Measurements from ENCODE around the gene SCGB1D2.
"Not testable (repeated sequence)": the region's sequence is repeated elsewhere in the genome, so short reads cannot be mapped to it uniquely, and the experiment has no call there.

SCGB1D2 gene, protein sequence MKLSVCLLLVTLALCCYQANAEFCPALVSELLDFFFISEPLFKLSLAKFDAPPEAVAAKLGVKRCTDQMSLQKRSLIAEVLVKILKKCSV

DNA sequence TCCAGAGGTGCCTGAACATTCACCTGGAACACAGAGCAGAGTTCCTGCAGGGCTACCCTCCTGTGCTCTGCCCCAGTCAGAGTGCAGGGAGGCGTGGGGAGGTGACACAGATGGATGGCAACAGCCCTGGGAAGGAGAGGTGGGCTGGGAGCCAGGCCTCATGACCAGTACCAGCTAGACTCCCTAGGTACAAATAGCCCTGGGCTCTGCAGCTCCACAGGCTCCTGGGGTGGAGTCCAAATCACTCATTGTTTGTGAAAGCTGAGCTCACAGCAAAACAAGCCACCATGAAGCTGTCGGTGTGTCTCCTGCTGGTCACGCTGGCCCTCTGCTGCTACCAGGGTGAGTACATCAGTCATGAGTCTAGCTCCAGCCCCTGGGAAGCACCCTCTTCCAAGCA, at the start of gene SCGB1D2:
TSS of gene SCGB1D2 (plus strand) at position 219 of the 400 bp plus-strand sequence. CDS start at position 288, 69 bp downstream.
- DNase-seq: no peak

DNA sequence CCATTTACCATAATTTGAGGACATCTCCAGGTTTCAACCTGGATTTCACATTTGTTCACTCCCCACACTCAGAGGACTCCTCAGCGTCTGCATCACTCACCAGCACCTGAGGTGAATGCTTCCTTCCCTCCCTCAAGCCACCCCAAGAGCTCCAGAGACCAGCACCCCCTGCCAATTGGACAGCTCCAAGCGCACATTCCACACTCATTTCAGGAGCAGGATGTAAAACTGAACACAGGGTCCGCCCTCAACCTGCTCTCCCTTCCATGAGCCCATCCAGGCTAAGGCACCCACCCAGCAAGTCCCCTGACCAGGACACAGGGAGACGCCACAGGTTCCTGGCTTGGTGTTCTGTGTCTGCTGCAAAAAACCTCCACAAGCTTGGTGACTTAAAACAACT, 48.1 kb upstream of the SCGB1D2 start:
- no peak for DNase-seq

DNA sequence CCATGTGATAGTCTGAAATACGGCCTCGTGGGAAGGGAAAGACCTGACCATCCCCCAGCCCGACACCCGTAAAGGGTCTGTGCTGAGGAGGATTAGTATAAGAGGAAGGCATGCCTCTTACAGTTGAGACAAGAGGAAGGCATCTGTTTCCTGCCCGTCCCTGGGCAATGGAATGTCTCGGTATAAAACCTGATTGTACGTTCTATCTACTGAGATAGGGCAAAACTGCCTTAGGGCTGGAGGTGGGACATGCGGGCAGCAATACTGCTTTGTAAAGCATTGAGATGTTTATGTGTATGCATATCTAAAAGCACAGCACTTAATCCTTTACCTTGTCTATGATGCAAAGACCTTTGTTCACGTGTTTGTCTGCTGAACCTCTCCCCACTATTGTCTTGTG, 47.0 kb upstream of the SCGB1D2 start:
- not testable (repeated sequence) for DNase-seq

DNA sequence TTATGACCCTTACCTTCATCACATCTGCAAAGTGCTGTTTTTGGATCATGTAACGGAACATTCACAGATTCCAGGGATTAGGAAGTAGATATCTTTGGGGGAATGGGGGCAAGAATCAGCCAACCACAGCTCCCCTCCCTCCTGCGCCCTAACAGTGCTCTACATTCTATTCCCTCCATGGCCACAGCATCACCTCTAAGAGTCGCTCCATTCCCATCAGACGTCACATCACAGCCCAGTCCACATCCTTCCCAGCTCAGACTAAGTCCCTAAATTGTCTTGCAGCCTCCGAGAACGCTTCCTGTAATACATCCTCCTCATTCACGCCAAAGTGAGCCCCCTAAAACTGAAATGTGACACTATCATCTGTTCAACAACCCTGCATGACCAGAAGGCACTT, 46.1 kb upstream of the SCGB1D2 start:
- DNase-seq: no peak

DNA sequence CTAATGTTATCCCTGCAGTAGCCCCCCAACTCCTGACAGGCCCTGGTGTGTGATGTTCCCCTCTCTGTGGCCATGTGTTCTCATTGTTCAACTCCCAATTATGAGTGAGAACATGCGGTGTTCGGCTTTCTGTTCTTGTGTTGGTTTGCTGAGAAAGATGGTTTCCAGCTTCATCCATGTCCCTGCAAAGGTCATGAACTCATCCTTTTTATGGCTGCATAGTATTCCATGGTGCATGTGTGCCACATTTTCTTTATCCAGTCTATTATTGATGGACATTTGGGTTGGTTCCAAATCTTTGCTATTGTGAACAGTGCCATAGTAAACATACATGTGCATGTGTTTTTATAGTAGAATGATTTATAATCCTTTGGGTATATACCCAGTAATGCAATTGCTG, 44.6 kb upstream of the SCGB1D2 start:
- DNase-seq: not testable (repeated sequence)

DNA sequence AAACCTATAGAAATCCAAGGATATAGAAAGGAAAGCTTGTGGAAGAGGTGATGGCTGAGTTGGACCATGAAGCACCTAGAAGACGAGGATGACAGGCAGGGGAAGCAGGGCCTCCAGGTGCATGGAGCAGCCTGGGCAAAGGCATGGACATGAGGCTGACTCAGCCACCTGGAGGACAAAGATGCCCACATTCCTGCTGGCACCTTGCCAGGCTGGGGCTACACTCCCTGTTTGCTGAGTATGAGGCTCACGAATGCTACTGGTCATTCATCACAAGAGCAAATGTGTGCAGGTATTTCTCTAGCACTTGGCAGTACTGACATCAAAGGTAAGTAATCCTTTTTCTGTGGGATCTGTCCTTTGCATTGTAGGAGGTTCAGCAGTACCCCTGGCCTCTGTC, 40.7 kb upstream of the SCGB1D2 start:
- DNase-seq: no peak

DNA sequence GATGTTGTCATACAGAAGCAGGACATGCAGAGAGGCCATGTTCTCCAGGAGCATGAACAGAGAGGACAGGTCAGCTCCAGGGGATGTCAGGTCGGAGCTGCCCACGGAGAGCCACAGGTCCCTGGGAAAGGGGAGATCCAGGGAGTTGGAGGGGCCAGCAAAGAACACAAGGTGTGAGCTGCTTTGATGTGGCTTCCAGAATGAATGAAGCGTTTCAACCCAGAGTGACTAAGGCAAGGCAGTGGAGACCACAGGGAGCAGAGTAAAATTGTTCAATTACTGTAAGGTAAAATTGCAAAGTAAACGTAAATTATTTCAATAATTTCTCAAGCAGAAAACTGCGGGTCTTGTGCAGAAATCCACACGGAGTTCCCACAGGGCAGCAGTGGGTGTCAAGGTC, 39.1 kb upstream of the SCGB1D2 start:
- no peak for DNase-seq

DNA sequence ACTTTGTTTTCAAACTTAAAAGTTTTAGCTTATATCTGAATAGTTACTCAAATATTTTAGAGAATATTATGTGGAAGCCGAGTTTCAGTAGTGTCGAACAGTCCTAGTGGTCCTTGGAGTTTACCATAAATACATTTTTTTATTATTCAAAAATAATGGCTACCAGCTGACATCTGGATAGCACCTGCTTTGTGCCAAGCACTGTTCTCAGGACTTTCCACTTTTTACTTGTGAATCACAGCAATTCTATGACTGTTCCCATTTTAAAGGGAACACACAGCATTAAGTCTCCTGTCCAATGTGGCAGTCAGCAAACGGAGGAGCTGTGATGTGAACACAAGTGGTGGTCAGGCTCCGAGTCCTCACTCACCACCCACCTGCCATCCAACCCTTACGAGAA, 37.6 kb upstream of the SCGB1D2 start:
- DNase-seq: no peak

DNA sequence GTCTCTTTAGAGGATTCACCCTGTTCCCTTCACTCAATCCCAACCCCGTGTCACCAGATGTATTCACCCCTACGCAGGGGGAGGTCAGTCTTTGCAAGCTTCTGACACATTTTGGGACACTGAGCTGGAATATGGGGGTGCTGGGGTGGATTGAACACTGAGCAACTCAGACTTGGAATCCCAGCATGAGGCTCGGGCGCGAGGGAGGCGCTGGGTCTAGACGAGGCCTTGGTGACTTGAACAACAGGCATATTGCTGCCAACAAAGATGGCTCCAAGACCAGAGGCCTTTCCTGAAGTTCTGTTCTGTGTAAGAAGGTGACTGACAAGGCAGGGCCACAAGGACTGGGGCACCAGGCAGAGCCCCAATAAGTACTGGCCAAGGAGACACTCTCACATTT, 36.6 kb upstream of the SCGB1D2 start:
- no peak for DNase-seq

DNA sequence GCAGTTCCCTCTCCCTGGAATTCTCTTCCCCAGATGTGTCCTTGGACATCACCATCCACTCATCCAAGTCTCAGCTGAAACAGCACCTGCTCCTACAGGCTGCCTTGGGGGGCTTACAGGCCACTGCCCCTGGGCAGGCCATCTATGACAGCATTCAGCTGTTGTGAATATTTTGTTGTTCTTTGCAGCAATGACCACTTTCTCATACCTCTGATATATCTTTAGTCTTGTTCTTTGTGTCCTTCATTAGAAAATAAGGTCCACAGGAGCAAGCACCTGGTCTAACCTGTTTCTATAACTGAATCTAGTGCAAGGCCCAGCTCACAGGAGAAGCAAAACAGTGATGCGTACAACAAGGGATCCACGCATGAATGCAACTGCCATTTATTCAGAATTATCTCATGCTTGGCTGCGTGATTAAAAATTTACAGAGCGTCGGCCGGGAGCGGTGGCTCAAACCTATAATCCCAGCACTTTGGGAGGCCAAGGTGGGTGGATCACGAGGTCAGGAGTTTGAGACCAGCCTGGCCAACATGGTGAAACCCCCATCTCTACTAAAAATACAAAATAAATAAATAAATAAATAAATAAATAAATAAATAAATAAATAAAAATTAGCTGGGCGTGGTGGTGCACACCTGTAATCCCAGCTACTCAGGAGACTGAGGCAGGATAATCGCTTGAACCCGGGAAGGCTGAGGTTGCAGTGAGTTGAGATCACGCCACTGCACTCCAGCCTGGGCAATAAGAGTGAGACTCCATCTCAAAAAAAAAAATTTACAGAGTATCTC, 35.6 kb upstream of the SCGB1D2 start:
- not testable (repeated sequence) for DNase-seq

DNA sequence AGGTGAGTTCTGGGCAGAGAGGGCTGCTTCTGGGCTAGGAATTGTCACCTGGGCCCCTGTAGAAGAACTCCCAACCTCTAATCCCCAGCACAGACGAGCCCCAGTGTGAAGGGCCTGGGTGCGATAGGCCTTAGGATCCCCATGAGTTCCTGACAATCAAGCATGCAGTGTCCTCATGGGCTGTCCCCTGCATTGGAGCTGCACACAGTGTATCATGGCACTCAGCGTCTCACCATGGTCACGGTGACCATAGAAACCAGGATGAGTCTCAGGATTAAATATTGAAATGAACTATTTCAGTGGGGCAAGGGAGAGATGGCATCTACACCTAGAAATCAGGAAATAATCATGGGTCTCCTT, 33.3 kb upstream of the SCGB1D2 start:
- DNase-seq: no peak

DNA sequence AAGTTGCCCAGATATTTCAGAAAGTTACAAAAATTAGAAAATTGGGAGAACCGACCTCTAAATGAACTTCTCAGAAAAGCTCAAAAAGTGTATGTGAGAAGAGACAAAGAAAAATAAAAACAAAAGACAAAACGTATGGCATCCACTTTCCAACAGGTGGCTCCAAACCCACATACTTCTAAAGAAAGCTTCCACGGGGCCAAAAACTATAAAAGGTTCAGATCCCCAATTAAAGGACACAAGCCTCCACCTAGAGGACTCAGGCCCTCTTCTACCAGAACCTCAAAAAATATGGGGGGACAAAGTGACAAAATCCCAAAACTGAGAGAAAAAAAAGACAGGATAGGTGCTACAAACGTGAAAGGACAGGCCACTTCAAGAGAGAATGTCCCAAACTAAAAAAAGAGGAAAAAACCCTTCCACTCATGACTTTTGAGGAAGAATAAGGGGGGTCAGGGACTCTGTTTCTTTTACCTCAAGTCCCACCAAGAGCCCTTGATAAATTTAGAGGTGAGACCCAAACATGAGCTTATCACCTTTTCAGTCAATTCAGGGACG, 24.8 kb upstream of the SCGB1D2 start:
- peak; percentile 2 for DNase-seq

DNA sequence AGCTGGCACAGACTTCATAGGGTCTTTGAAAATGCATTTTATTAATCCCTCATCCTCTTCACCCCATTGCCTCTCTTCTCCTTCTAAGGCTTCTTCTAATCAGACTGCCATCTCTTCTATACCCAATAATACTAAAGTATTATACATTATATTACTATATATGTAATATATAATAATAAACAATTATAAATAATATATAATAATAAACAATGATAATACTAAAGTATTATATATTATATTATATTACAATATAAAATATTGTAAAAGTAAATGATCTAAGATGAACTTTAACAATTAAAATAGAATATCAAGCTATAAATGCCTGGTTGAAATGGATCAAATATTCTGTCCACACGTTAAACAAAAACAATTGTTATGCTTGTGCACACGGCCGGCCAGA, 20.5 kb upstream of the SCGB1D2 start:
- no peak for DNase-seq

DNA sequence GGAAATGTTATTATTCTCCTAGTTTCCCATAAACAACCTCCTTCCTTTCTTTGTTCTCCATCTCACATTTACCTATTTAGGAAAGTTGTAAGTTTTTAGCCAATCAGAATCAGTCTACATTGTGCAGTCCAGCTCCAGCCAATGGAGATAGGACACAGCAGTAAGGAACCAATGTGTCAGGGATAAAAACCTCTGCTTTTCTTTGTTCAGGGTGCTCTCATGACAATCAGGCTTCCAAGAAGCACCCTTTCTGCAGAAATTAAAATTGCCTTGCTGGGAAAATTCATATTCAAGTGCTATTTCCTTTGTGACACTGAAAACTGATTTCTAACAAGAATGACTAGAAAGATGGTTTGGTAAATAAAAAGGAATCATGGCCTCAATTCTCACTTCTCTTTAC, 18.9 kb upstream of the SCGB1D2 start:
- DNase-seq: no peak

DNA sequence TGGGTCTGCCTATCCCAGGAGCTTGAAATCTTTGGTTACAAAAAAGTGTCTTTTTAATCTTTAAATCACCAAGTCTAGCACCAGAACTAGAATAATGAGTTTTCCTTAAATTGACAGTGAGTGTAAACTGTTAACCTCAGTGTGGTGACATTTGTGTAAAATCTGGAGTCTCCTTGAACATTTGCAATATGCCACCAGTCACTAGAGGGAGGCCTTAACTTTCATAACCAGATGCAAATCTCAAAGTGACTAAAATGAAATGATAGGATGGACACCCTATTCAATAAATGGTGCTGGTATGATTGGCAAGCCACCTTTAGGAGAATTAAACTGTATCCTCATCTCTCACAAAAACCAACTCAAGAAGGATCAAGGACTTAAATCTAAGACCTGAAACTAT, 8.3 kb upstream of the SCGB1D2 start:
- no peak for DNase-seq

DNA sequence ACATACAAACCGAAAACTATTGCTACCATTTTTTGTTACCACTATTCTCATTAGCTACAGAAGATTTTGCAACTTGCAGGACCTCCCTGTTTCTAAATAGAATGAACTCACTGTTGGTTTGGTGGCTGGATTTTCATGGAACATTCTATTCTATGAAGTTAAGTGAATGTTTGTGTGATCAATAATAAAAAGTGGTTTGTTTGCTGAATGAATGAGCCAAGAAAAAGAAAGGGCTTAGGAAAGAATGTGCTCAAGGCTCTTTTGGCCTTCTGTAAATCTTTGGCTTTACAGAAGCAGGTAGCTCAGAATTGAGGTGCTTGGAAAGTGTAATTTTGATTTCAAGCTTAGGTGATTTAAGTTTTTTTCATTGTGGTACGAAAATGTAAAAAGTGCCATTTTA, 5.9 kb upstream of the SCGB1D2 start:
- no peak for DNase-seq

DNA sequence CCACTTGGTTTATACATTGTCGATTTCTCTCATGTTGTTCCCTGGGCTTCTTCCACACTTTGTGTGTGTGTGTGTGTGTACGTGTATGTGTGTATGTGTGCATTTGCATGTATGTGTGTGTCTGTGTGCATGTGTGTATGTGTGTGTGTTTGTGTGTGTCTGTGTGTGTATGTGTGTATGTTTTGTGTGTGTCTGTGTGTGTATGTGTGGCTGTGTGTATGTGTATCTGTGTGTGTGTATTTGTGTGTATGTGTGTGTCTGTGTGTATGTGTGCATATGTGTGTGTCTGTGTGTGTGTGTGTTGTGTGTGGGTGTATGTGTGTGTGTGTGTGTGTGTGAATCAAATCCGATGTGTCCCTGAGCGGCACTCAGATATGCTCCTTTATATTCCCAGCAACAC, 4.5 kb upstream of the SCGB1D2 start:
- DNase-seq: no peak

DNA sequence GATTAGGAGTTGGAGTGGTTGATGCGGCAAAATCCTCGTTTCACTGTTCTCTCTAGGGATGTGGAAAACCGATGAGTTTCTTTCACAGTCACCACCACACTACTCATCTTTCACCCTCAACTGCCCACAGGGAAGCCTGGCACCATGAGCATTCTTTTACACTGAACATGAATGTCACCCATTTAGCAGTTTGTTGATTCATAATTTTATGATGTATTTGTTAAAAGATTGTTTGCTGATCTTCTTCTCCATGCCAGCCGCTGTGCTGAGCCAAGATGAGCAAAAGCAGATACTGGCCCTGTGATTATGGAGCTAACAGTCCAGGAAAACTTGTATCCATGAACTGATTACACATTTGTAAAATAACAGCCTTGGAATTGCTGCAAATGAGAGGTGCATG, 3.9 kb upstream of the SCGB1D2 start:
- DNase-seq: no peak

DNA sequence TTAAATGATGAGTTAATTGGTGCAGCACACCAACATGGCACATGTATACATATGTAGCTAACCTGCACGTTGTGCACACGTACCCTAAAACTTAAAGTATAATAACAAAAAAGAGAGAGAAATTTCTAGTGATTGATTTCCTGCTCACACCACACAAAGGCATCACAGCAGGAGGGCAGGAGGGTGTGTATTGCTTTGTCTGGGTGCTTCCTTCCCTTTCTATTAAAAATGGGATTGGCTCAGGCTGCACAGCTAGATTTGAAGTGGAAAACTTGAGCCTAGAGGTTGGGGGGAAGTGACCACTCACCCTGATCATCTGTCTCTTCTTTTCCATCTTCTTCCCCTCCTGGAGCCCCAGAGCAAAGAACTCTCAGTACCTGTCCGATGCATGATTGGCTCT, 944 bp upstream of the SCGB1D2 start:
- DNase-seq: no peak

DNA sequence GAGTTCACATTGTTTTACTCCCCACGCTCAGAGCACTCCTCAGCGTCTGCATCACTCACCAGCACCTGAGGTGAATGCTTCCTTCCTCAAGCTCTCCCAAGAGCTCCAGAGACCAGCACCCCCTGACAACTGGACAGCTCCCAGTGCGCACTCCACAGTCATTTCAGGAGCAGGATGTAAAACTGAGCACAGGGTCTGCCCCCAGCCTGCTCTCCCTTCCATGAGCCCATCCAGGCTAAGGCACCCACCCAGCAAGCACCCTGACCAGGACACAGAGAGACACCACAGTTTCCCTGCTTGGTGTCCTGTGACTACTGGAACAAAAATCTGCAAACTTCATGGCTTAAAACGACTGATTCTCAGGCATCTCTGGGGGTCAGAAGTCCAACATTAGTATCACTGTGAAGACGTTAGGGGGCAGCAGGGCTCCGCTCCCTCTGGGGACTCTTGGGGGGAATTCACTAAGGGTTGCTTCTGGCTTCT, 3.3 kb downstream of the SCGB1D2 start:
- DNase-seq: no peak

DNA sequence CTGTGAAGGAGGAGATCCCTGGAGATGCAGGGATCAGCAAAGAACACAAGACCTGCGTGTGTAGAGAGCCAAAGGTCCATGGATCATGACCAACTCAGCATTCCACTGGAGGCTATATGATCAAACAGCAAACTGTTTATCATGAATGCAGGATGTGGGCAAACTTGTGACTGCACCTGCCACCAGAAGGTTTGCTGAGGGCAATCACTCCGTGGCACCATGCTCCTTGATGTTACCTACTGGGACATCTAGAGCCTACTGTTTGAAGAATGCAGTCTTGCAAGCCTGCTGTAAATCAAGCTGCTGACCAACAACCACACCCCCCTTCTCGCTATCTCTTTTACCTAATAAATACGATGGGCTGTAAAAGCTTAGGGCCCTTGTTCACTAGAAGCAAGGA, 9.7 kb downstream of the SCGB1D2 start:
- DNase-seq: no peak

DNA sequence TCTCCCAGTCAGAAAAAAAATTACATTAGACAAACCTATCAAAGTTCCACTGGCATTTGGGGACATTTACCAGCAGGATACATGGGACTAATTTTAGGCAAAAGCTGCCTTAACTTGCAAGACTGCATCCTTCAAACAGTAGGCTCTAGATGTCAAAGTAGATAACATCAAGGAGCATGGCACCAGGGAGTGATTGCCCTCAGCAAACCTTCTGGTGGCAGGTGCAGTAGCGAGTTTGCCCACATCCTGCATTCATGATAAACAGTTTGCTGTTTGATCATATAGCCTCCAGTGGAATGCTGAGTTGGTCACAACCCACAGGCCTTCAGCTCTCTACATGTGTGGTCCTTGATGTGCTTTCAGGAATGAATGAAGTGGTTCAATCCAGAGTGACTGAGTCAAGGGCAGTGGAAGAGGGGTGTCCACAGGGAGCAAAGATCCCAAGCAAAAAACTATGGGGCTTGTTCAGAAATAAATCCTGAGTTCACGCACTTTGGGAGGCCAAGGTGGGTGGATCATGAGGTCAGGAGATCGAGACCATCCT, 12.0 kb downstream of the SCGB1D2 start:
- DNase-seq: no peak

DNA sequence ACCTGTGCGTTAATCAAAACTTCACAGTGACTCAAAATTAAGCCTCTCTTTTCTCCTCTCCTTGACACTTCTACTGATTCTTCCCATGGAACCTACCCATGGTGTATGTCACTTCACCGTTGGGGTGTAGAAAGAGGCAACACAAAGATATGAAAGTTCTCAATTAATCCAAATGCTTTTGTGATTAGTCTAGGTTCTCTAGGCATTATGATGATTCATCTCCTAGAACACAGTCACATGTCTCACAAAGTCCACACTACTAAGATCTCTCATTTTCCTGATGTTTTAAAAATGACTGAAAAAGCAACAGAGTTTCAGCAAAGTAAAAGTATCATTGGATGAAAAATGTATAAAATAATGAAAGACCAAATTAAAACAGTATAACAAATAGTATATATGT, 14.2 kb downstream of the SCGB1D2 start:
- DNase-seq: no peak

DNA sequence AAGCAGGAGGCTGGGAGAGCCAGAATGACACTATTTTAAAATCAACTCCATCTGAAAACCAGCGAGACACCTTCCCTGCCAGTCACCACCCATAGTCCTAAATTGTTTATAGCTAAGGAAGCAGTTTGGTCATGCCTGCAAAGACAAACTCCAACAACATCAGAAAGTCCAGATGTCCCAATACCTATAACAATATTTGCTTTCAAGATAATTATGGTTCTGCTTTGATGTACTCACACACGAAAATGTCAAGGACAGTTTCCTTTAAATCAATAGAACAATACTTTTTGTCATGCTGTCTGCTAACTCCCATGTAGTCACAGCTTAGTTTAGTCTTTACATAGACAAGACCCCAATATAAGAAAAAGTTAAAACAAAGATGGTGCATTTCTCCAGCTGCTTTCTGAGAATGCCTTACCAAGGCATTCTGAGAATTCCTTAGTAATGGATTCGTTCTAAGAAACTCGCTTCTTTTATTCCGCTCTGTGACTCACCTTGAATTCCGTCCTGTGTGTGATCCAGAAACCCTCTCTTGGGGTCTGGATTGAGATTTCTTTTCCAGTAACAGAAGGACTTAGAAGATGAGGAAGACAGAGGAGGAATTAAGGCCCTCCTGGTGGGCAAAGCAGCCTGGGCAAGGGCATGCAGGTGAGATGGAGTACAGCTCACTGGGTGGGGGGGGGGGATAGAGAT, 18.4 kb downstream of the SCGB1D2 start:
- no peak for DNase-seq

Measured in CD4-positive, alpha-beta T cell treated with Interleukin-12 subunit alpha and Interleukin-12 subunit beta, for 1 hour (primary cell).